Measurements from ENCODE around the gene GTF3A.
"Not testable (repeated sequence)": the region's sequence is repeated elsewhere in the genome, so short reads cannot be mapped to it uniquely, and the experiment has no call there.

The GTF3A gene

GRCh38 chr13:27396252-27396846, 28.1 kb upstream of the GTF3A start:
- TF ChIP-seq GATA1 (IDR thresholded peaks at IDR 0.05; ENCODE audit: low read depth, low read length) = no peak
- TF ChIP-seq POLR2A (IDR thresholded peaks at IDR 0.05; ENCODE audit: low read length) = no peak
- DNase-seq = no peak

GRCh38 chr13:27398360-27398759, 26.1 kb upstream of the GTF3A start:
- no peak for TF ChIP-seq GATA1 (IDR thresholded peaks at IDR 0.05; ENCODE audit: low read depth, low read length)
- no peak for TF ChIP-seq POLR2A (IDR thresholded peaks at IDR 0.05; ENCODE audit: low read length)
- DNase-seq = no peak

GRCh38 chr13:27400405-27400804, 24.0 kb upstream of the GTF3A start:
- DNase-seq = not testable (repeated sequence)

GRCh38 chr13:27401210-27401609, 23.2 kb upstream of the GTF3A start:
- TF ChIP-seq POLR2A (IDR thresholded peaks at IDR 0.05; ENCODE audit: low read length) = no peak
- TF ChIP-seq GATA1 (IDR thresholded peaks at IDR 0.05; ENCODE audit: low read depth, low read length) = no peak
- DNase-seq = no peak

- no peak for DNase-seq
- TF ChIP-seq GATA1 (IDR thresholded peaks at IDR 0.05; ENCODE audit: low read depth, low read length) (no peak), POLR2A (IDR thresholded peaks at IDR 0.05; ENCODE audit: low read length) (no peak)
These were observed 21.2 kb upstream of the GTF3A start for GRCh38 chr13:27403203-27403678.

- DNase-seq = no peak
- TF ChIP-seq GATA1 (IDR thresholded peaks at IDR 0.05; ENCODE audit: low read depth, low read length) (no peak), POLR2A (IDR thresholded peaks at IDR 0.05; ENCODE audit: low read length) (no peak)
These were observed 20.6 kb upstream of the GTF3A start for GRCh38 chr13:27403727-27404385.

- no peak for DNase-seq
These were observed 19.7 kb upstream of the GTF3A start for GRCh38 chr13:27404680-27405079.

GRCh38 chr13:27405546-27406134, 18.8 kb upstream of the GTF3A start:
- peak in 1 of 2 experiments; percentile 35 for DNase-seq
- TF ChIP-seq GATA1 (IDR thresholded peaks at IDR 0.05; ENCODE audit: low read depth, low read length) = no peak
- TF ChIP-seq POLR2A (IDR thresholded peaks at IDR 0.05; ENCODE audit: low read length) = no peak

More at GRCh38 chr13:27404680-27405079, 19.7 kb upstream of the GTF3A start:
- TF ChIP-seq POLR2A (IDR thresholded peaks at IDR 0.05; ENCODE audit: low read length) (no peak), GATA1 (IDR thresholded peaks at IDR 0.05; ENCODE audit: low read depth, low read length) (no peak)

- DNase-seq = peak; percentile 45 to 54
- TF ChIP-seq POLR2A (IDR thresholded peaks at IDR 0.05; ENCODE audit: low read length) (no peak), GATA1 (IDR thresholded peaks at IDR 0.05; ENCODE audit: low read depth, low read length) (no peak)
These were observed 18.1 kb upstream of the GTF3A start for GRCh38 chr13:27406178-27406939.

GRCh38 chr13:27408074-27408473, 16.3 kb upstream of the GTF3A start:
- no peak for TF ChIP-seq POLR2A (IDR thresholded peaks at IDR 0.05; ENCODE audit: low read length)
- no peak for TF ChIP-seq GATA1 (IDR thresholded peaks at IDR 0.05; ENCODE audit: low read depth, low read length)
- no peak for DNase-seq

GRCh38 chr13:27409013-27409412, 15.4 kb upstream of the GTF3A start:
- no peak for TF ChIP-seq GATA1 (IDR thresholded peaks at IDR 0.05; ENCODE audit: low read depth, low read length)
- no peak for TF ChIP-seq POLR2A (IDR thresholded peaks at IDR 0.05; ENCODE audit: low read length)
- no peak for DNase-seq

- TF ChIP-seq POLR2A (IDR thresholded peaks at IDR 0.05; ENCODE audit: low read length) = no peak
- TF ChIP-seq GATA1 (IDR thresholded peaks at IDR 0.05; ENCODE audit: low read depth, low read length) = no peak
- no peak for DNase-seq
These were observed 13.1 kb upstream of the GTF3A start for GRCh38 chr13:27411341-27411740.

GRCh38 chr13:27415116-27415515, 9.3 kb upstream of the GTF3A start:
- DNase-seq = no peak
- no peak for TF ChIP-seq GATA1 (IDR thresholded peaks at IDR 0.05; ENCODE audit: low read depth, low read length)
- TF ChIP-seq POLR2A (IDR thresholded peaks at IDR 0.05; ENCODE audit: low read length) = no peak

- no peak for TF ChIP-seq POLR2A (IDR thresholded peaks at IDR 0.05; ENCODE audit: low read length)
- no peak for TF ChIP-seq GATA1 (IDR thresholded peaks at IDR 0.05; ENCODE audit: low read depth, low read length)
- DNase-seq = no peak
These were observed 5.1 kb upstream of the GTF3A start for GRCh38 chr13:27419328-27419727.
